GM21717 (cell line): Measurements from ENCODE around the gene HDAC8.
A peak's percentile ranks its signal among the peaks of the same experiment; 100 is the strongest.
"Not testable (repeated sequence)": the region's sequence is repeated elsewhere in the genome, so short reads cannot be mapped to it uniquely, and the experiment has no call there.

Experiments used
- ATAC-seq: cut with Tn5 transposase; IDR thresholded peaks from one replicate; pipeline ENCODE4 v1.9.1; 2021; ENCODE audit warnings: mild to moderate bottlenecking, moderate library complexity; ENCODE audit not compliant: unreplicated experiment

HDAC8 gene

GRCh38 chrX:72536542-72536941 is 36.1 kb downstream of the HDAC8 start:
- ATAC-seq: no peak

- ATAC-seq: no peak
These were observed 40.3 kb downstream of the HDAC8 start for GRCh38 chrX:72532366-72532765.

DNA sequence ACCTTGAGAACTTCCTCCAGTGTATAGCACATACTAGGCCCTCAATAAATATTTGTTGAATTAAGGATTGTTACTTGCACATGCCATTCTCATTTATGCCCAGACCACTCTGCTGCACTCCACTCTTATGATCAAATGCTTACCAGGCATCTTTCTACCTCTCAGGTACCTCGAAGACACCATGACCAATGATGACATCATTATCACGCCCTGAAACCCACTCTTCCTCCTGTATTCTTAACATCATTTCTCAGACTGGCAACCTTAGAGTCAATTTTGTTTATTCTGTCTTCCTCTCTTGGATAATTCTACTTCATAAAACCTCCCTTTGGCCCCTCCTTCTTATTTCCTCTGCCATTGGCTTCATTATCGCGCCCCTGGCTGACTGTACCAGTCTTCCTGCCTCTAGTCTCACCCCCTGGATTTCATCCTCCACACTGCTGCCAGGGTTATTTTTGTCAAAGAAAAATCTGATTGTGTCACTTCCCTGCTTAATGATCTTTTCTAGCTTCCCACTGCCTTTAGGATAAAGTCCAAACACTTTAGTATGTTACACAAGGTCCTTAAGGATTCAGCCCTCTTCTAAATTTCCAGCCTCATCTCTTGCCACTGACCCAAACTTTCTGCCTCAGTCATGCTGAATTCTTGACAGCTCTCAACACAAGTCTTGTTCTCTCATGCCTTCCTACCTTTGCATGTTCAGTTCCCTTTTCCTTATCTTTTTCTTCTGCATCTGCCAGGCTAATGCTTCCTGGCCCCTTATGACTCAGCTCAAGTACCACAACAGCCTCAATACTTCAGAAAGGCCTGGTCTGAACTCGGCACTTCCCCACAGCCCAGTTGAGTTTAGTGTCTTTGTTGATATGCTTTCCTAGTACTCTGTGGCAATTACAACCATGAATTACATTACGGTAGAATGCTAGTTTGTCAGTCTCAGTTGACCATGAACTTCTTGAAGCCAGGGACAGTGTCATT is 45.8 kb downstream of the HDAC8 start:
- ATAC-seq: no peak

DNA sequence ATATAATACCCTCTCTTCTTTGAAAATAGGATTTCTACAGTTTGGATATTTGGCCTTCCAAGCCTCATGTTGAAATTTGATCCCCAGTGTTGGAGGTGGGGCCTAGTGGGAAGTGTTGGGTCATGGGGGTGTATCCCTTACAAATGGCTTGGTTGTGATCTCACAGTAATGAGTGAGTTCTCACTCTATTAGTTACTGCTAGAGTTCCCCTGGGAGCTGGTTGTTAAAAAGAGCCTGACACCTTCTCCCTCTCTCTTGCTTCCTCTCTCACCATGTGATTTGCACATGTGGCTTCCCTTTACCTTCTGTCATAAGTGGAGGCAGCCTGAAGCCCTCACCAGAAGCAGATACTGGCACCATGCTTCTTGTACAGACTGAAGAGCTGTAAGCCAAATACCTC is 73.9 kb downstream of the HDAC8 start:
- ATAC-seq: no peak

DNA sequence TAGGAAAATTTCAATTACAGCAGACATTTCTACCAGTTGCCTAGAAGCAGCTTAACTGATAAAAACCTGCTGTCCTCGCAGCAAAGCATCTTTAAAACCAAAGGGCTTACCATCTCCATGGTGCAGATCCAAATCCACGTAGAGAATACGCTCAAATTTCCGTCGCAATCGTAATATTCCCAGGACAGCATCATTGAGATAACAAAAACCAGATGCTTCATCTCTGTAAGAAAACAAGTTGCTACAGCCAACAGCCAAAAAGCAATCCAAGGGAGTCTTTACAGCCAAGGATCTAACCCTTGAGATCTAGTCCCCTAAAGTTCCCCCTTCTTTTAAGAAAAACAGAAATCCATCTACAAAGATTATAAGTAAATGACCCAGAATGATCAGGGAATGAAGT is 77.6 kb downstream of the HDAC8 start:
- ATAC-seq: no peak

- ATAC-seq: peak; percentile 63
These were observed 80.1 kb downstream of the HDAC8 start for GRCh38 chrX:72492499-72492898.

DNA sequence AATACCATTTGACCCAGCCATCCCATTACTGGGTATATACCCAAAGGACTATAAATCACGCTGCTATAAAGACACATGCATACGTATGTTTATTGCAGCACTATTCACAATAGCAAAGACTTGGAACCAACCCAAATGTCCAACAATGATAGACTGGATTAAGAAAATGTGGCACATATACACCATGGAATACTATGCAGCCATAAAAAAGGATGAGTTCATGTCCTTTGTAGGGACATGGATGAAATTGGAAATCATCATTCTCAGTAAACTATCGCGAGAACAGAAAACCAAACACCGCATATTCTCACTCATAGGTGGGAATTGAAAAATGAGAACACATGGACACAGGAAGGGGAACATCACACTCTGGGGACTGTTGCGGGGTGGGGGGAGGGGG is 82.4 kb downstream of the HDAC8 start:
- not testable (repeated sequence) for ATAC-seq

GRCh38 chrX:72487661-72488060 is 85.0 kb downstream of the HDAC8 start:
- no peak for ATAC-seq

DNA sequence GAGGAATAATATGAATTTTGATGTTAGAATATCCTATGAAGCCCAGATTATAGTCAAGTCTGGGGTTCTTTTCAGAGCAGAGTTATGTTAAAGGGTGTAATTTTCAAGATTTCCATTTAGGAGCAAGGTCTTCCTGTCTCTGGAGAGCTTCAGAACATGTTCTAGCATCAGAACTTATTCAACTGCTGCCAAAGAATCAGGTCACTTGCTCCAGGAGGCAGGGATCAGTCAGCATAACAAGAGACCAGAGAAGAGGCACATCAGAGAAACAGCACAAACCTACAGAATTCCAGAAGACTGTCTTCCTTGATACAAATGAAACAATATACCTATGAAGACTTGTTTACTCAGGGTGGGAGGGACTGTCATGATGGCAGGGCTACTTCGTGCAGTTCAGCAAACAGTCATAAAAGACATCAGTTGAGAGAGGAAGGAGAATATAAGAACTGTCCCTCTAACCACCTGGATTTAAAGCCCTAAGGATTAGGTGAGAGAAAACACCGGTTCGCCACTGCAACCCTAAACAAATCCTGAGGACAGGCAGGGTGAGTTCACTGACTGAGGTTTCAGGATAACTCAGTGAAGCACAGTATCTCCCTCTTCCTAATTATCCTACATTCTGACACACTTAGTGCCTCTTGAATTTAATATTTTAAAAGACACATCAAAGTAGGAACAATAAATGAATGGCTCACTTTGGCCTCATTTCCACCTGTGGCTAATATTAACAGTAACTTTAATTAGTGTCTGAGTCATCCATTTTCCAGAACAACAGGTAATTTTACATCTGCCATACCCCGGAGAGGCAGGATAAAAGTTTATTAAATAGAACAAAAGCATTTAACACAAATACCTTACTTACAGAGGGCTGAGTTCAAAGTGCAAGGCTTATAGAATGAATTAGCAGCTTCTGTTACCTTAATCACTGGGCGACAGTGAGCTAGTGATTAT is 93.0 kb downstream of the HDAC8 start:
- no peak for ATAC-seq

GRCh38 chrX:72478853-72479252 is 93.8 kb downstream of the HDAC8 start:
- no peak for ATAC-seq

GRCh38 chrX:72478351-72478750 is 94.3 kb downstream of the HDAC8 start:
- ATAC-seq: no peak

GRCh38 chrX:72477781-72478181 is 94.9 kb downstream of the HDAC8 start:
- no peak for ATAC-seq

- no peak for ATAC-seq
These were observed 95.3 kb downstream of the HDAC8 start for GRCh38 chrX:72477376-72477775.

DNA sequence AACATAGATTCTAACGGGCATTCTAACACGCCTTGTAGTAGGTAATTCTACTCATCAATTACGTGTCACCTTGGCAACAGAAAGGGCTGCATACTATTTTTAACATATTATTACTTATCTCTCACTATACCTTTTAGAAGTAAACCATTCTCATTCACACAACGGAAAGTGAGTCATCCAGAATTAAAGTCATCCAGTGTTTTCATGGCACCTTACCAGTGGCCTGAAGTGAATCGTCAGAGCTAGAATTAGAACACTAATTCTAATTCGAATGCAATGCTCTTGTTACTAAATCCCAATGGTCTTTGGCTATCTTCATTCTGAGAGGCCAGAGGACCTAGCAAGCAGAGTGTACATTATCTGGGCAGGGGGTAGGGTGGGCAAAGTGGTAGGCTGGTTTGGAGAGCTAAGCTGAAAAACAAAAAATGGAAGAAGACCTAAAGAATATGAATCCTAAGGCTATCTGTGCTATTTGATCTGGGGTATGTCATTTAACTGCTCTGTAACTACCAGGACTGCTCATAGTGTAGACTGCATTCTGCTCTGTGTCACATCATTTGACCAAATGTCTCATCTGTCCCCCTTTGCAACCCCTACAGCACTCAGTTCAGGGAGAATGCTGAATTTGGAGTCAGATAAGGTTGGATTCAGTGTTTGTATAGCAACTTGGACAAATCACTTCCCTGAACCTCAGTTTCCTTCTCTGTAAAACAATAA is 96.5 kb downstream of the HDAC8 start:
- ATAC-seq: no peak

GRCh38 chrX:72475338-72475737 is 97.3 kb downstream of the HDAC8 start:
- ATAC-seq: no peak

- no peak for ATAC-seq
These were observed 102.0 kb downstream of the HDAC8 start for GRCh38 chrX:72470532-72471223.

DNA sequence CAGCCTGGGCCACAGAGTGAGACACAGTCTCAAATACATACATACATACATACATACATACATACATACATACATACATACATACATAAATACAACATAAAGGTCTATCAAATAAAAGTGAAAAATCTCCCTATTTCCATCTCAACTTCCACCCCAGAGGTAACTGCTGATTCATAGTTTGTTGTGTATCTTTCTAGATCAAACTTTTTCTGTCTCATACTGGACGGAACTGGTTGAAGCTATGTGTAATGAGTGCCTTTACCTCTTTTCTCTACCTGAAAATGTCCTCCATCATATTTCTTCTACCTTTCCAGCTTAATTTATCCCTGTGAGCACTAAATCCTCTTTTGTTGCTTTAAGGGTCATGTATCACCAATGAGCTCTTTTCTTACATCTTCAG is 102.5 kb downstream of the HDAC8 start:
- ATAC-seq: no peak

- no peak for ATAC-seq
These were observed 104.0 kb downstream of the HDAC8 start for GRCh38 chrX:72468607-72469006.

- no peak for ATAC-seq
These were observed 105.5 kb downstream of the HDAC8 start for GRCh38 chrX:72467135-72467534.

DNA sequence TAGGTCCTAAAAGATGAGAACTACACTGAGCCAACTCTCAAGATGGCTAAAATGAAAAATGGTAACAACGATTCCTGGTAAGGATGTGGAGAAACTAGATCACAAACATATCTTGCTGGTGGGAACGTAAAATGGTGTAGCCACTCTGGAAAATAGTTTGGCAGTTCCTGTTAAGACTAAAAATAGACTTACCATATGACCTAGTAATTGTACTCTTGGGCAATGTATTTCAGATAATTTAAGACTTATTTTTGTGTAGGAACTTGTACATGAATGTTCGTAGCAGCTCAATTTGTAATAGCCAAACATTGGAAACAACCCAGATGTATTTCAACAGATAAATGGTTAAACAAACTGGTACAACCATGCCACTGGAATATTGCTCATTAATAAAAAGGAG is 106.2 kb downstream of the HDAC8 start:
- no peak for ATAC-seq
